Skeletal muscle cell (primary cell): ENCODE data around the gene CBLB.

ENCODE experiments used
- DNase-seq: peaks from one replicate; pipeline ENCODE4 v3.0.0-alpha.2; 2010; ENCODE audit warnings: low read depth
- H3K4me3 ChIP-seq: 2 replicates; pipeline ENCODE4 v1.5.1; 2011; ENCODE audit warnings: low read depth, mild to moderate bottlenecking, control low read depth, low read length, moderate library complexity

Gene CBLB

DNA sequence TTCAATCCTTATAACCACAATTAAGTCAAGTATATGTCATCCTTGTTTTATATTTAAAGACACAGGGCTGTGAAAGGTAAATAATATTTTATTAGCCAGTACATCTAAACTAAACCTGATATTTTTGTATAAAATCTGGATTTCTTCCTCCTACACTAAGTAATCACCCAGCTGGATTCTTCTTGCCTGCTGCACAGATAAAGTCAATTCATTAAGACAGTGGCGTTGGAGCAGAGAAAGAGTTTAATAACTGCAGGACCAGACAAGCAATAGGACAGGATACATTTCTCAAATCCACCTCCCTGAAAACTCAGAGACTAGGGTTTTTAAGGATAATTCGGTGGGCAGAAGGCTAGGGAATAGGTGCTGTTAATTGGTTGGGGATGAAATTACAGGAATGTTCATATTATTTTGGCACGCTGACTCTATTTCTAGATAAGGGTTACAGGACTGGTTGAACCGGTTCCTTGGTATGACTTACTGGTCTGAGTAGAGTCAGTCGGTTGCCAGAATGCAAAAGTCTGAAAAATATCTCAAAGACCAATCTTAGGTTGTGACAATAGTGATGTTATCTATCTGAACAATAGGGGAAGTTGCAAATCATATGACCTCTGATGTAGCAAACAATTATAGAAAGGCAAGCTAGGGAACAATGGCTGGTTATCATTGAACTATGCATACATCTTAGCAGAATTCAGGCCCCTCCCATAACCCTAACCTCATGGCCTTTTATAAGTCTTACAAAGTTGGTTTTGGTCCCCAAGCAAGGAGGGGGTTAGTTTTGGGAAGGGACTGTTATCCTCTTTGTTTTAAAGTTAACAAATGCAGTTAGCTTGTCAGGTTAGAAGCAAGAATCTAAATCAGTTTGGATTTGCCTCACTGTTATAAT lies 257.3 kb downstream of the CBLB start:
- no peak overlapping the region for H3K4me3 ChIP-seq
- DNase-seq, result no peak

DNA sequence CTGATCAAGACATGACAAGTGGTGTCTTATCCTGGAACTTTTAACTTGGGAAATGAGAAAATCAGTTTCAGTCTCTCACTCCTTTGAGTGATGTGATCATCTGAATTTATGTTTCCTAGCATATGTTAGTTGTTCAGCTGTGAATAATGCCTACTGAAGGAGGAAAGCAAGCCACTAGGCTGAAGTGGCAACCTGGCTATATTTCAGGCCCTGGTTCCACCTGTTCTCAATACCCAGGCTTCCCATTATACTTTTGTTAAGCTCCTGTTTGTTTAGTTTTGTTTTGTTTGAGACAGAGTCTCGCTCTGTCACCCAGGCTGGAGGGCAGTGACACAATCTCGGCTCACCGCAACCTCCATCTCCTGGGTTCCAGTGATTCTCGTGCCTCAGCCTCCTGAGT lies 258.3 kb downstream of the CBLB start:
- H3K4me3 ChIP-seq, result no peak overlapping the region
- no peak for DNase-seq

DNA sequence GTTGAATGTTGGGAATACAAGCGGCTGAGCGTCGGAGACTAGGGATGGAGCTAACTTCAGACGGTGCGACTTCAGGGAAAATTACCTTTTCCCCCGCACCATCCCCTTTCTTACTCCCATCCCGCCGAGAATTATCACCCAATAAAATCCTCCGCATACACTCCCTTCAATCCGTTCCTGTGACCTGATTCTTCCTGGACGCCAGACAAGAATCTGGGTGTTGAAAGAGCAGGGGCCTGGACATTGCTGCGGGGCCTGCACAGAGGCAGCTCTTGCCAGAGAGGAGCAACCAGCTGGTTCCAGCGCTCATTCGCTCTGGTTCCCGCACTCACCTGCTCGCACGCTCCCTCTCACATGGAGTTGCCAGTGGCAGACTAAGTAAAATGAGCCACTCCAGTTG lies 260.2 kb downstream of the CBLB start:
- H3K4me3 ChIP-seq, result no peak overlapping the region
- peak; percentile 26 for DNase-seq

DNA sequence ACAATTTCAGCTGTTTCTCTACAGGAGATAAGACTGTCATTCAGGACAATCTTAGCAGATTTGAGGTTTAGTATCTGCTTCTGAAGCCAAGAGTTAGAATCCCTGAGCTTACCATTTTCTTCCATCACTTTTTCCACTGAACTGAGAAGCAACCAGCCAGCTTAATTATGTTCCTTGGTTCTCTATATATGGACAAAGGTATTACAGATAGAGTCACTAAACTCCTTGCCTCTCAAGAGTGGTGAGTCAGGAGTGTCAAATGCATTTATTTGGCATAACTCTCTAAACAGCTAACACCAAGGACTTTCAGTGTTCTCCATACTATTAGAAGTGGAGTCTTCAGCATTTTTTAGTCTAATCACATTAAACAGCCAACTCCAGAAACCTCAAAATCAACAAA lies 262.8 kb downstream of the CBLB start:
- DNase-seq, result peak; percentile 52
- no peak overlapping the region for H3K4me3 ChIP-seq
